LNCAP (cell line): ENCODE results near the gene SLIT3.

Source experiments
- CTCF ChIP-seq: fragments of 450-650 bp; IDR thresholded peaks from 2 replicates; pipeline ENCODE4 v1.5.1; 2017; ENCODE audit warnings: mild to moderate bottlenecking

The SLIT3 gene

GRCh38 chr5:169013846-169014245, 287.1 kb downstream of the SLIT3 start:
- TF ChIP-seq CTCF = no peak

GRCh38 chr5:169013208-169013728, 287.7 kb downstream of the SLIT3 start:
- no peak for TF ChIP-seq CTCF

- no peak for TF ChIP-seq CTCF
These were observed 288.5 kb downstream of the SLIT3 start for GRCh38 chr5:169012450-169012849.

- TF ChIP-seq CTCF = no peak
These were observed 289.5 kb downstream of the SLIT3 start for GRCh38 chr5:169011451-169011850.

GRCh38 chr5:169011009-169011408, 289.9 kb downstream of the SLIT3 start:
- TF ChIP-seq CTCF = no peak

- no peak for TF ChIP-seq CTCF
These were observed 291.8 kb downstream of the SLIT3 start for GRCh38 chr5:169009123-169009522.

- TF ChIP-seq CTCF = no peak
These were observed 293.8 kb downstream of the SLIT3 start for GRCh38 chr5:169006842-169007790.
